C4-2B (cell line): ENCODE results near the gene PEX14.

ENCODE experiments used
- H3K27ac ChIP-seq: fragments of 450-650 bp; 2 replicates; pipeline ENCODE4 v1.5.1; 2017
- CTCF ChIP-seq: fragments of 450-650 bp; conservative IDR thresholded peaks from 2 replicates; pipeline ENCODE4 v1.5.1; 2017; ENCODE audit warnings: mild to moderate bottlenecking
- ZFX ChIP-seq: fragments of 450-650 bp; IDR thresholded peaks from 2 replicates; pipeline ENCODE4 v1.6.1; 2017

PEX14 gene

GRCh38 chr1:10616696-10617095 is 141.9 kb downstream of the PEX14 start:
- TF ChIP-seq CTCF (no peak), ZFX (no peak)
- H3K27ac ChIP-seq, result no peak overlapping the region

GRCh38 chr1:10617318-10617717 is 142.6 kb downstream of the PEX14 start:
- TF ChIP-seq ZFX (no peak), CTCF (no peak)
- no peak overlapping the region for H3K27ac ChIP-seq

GRCh38 chr1:10617931-10618885 is 143.5 kb downstream of the PEX14 start:
- H3K27ac ChIP-seq, result no peak overlapping the region

GRCh38 chr1:10620776-10621175 is 146.0 kb downstream of the PEX14 start:
- H3K27ac ChIP-seq, result no peak overlapping the region
- TF ChIP-seq ZFX (no peak), CTCF (no peak)

More at GRCh38 chr1:10617931-10618885, 143.5 kb downstream of the PEX14 start:
- no peak for TF ChIP-seq ZFX
- no peak for TF ChIP-seq CTCF

- no peak overlapping the region for H3K27ac ChIP-seq
- TF ChIP-seq CTCF (no peak), ZFX (no peak)
These were observed 147.2 kb downstream of the PEX14 start for GRCh38 chr1:10621906-10622305.

GRCh38 chr1:10622910-10623685 is 148.3 kb downstream of the PEX14 start:
- TF ChIP-seq ZFX (no peak), CTCF (no peak)
- no peak overlapping the region for H3K27ac ChIP-seq

GRCh38 chr1:10623686-10624145 is 149.0 kb downstream of the PEX14 start:
- TF ChIP-seq ZFX, result no peak
- TF ChIP-seq CTCF, result no peak
- no peak overlapping the region for H3K27ac ChIP-seq
